A549 (cell line): ENCODE data around the gene ELOVL2. TPM values are rescaled to one million over a fixed set of nuclear protein-coding genes. Genes with fewer than 3 reads are reported as not detected.
A peak's percentile ranks its signal among the peaks of the same experiment; 100 is the strongest.

Experiments
- ATAC-seq, 2 experiments: fragments of 200-7000 bp in 1 of 2; fragments of >200 bp in 1 of 2; cut with Nextera tagmentation in 1 of 2; cut with Tn5 transposase in 1 of 2; 3 replicates each; pipeline versions ENCODE4 v1.8.0 to v1.9.1; 2018 to 2020; ENCODE audit warnings: mild to moderate bottlenecking in 1 of 2, moderate library complexity in 1 of 2
- CTCF ChIA-PET: fragments of 300-600 bp; sonication (Branson Sonifier 250); formaldehyde crosslinking; extraction: SDS; loops from one replicate; lab custom pipeline; 2021; ENCODE audit warnings: antibody characterized with exemption, inconsistent platforms; lab: Yijun Ruan, JAX
- POLR2A ChIA-PET: fragments of 350-600 bp; formaldehyde crosslinking; extraction: SDS; loops from one replicate; lab custom pipeline; 2021; ENCODE audit warnings: antibody characterized with exemption, inconsistent platforms; lab: Yijun Ruan, JAX
- DNase-seq, 2 experiments: peaks; one replicate each; pipeline versions ENCODE4 v3.0.0 to v3.0.0-alpha.2; 2011 to 2016; ENCODE audit warnings: low read depth in 1 of 2, low spot score in 1 of 2
- FAIRE-seq: peaks from 2 replicates; lab custom pipeline; 2011; peaks lifted over from hg19 to GRCh38; lab: Jason Lieb, UNC
- H3K27ac ChIP-seq, 2 experiments: fragments of >200 bp; sonication (Bioruptor Twin); formaldehyde crosslinking; 3 replicates each; pipeline ENCODE4 v1.5.1; 2016 to 2017
- H3K4me1 ChIP-seq: fragments of >200 bp; sonication (Bioruptor Twin); formaldehyde crosslinking; 3 replicates; pipeline ENCODE4 v1.6.1; 2016
- H3K4me2 ChIP-seq: fragments of >200 bp; sonication (Bioruptor Twin); formaldehyde crosslinking; 3 replicates; pipeline ENCODE4 v1.6.1; 2016
- H3K4me3 ChIP-seq: fragments of >200 bp; sonication (Bioruptor Twin); formaldehyde crosslinking; 3 replicates; pipeline ENCODE4 v1.5.1; 2016
- H3K9me3 ChIP-seq: fragments of >200 bp; sonication (Bioruptor Twin); formaldehyde crosslinking; 3 replicates; pipeline ENCODE4 v1.6.1; 2016
- CEBPB ChIP-seq, 2 experiments: fragments of >200 bp in 1 of 2; sonication (Bioruptor Twin) in 1 of 2; formaldehyde crosslinking in 1 of 2; IDR thresholded peaks; 2 replicates each; pipeline ENCODE4 v1.6.1; 2012 to 2016
- CHD2 ChIP-seq: fragments of 150-350 bp; IDR thresholded peaks from 2 replicates; pipeline ENCODE4 v1.6.1; 2014; ENCODE audit warnings: low read length; ENCODE audit not compliant: partially characterized antibody
- EHF ChIP-seq: fragments of 250-450 bp; sonication (Bioruptor Pico); IDR thresholded peaks from 2 replicates; pipeline ENCODE4 v1.5.0; 2020; ENCODE audit warnings: mild to moderate bottlenecking
- EHMT2 ChIP-seq: fragments of 200-600 bp; sonication (generic); IDR thresholded peaks from 2 replicates; pipeline ENCODE4 v1.6.1; 2016; ENCODE audit warnings: antibody characterized with exemption, low read depth, mild to moderate bottlenecking, moderate library complexity
- ESRRA ChIP-seq: fragments of 150-350 bp; IDR thresholded peaks from 2 replicates; pipeline ENCODE4 v1.6.1; 2014; ENCODE audit warnings: mild to moderate bottlenecking, low read length, borderline replicate concordance
- FOSB ChIP-seq: fragments of 250-450 bp; sonication (Bioruptor Pico); IDR thresholded peaks from 2 replicates; pipeline ENCODE4 v1.5.0; 2020; ENCODE audit warnings: mild to moderate bottlenecking, moderate library complexity
- FOSL2 ChIP-seq, 2 experiments: fragments of 450-650 bp in 1 of 2; fragments of >200 bp in 1 of 2; sonication (Bioruptor Twin) in 1 of 2; formaldehyde crosslinking; IDR thresholded peaks; 2 replicates each; pipeline versions ENCODE4 v1.5.0 to v1.6.1; 2016 to 2020; ENCODE audit warnings: mild to moderate bottlenecking in 1 of 2, moderate library complexity in 1 of 2
- HDAC2 ChIP-seq: fragments of 200-600 bp; sonication (generic); IDR thresholded peaks from 2 replicates; pipeline ENCODE4 v1.6.1; 2016
- HES2 ChIP-seq: fragments of >200 bp; sonication (Bioruptor Twin); formaldehyde crosslinking; IDR thresholded peaks from 2 replicates; pipeline ENCODE4 v1.6.1; 2016
- HMGXB4 ChIP-seq: fragments of 250-450 bp; sonication (Bioruptor Pico); IDR thresholded peaks from 2 replicates; pipeline ENCODE4 v1.5.0; 2021; ENCODE audit warnings: mild to moderate bottlenecking, moderate library complexity, borderline replicate concordance
- HOXB13 ChIP-seq: fragments of 250-450 bp; sonication (Bioruptor Pico); IDR thresholded peaks from 2 replicates; pipeline ENCODE4 v1.5.0; 2020; ENCODE audit warnings: low read depth, mild to moderate bottlenecking, moderate library complexity
- HOXB5 ChIP-seq: fragments of 250-450 bp; sonication (Bioruptor Pico); IDR thresholded peaks from 2 replicates; pipeline ENCODE4 v1.5.0; 2020; ENCODE audit warnings: mild to moderate bottlenecking, moderate library complexity
- JUN ChIP-seq, 2 experiments: fragments of >200 bp; sonication (Bioruptor Twin); formaldehyde crosslinking; IDR thresholded peaks; 2 replicates in 1 of 2; 3 replicates in 1 of 2; pipeline ENCODE4 v1.6.1; 2016 to 2017
- KDM1A ChIP-seq: fragments of 200-600 bp; sonication (generic); IDR thresholded peaks from 2 replicates; pipeline ENCODE4 v1.6.1; 2016; ENCODE audit warnings: low read depth, mild to moderate bottlenecking
- MAFK ChIP-seq: fragments of 450-650 bp; IDR thresholded peaks from 2 replicates; pipeline ENCODE4 v1.6.1; 2014; ENCODE audit not compliant: partially characterized antibody
- MAZ ChIP-seq: fragments of 150-350 bp; IDR thresholded peaks from 2 replicates; pipeline ENCODE4 v1.6.1; 2014; ENCODE audit warnings: antibody characterized with exemption, low read depth, low read length, borderline replicate concordance
- NPAS2 ChIP-seq: fragments of 250-450 bp; sonication (Bioruptor Pico); IDR thresholded peaks from 2 replicates; pipeline ENCODE4 v1.8.0; 2022; ENCODE audit warnings: mild to moderate bottlenecking, moderate library complexity, borderline replicate concordance
- NR3C1 ChIP-seq: fragments of >200 bp; sonication (Bioruptor Twin); formaldehyde crosslinking; IDR thresholded peaks from 3 replicates; pipeline ENCODE4 v1.6.1; 2017
- RARB ChIP-seq: fragments of 250-450 bp; sonication (Bioruptor Pico); IDR thresholded peaks from 2 replicates; pipeline ENCODE4 v1.8.0; 2021; ENCODE audit warnings: mild to moderate bottlenecking, moderate library complexity
- RNF2 ChIP-seq: fragments of 200-600 bp; sonication (generic); IDR thresholded peaks from 2 replicates; pipeline ENCODE4 v1.6.1; 2016; ENCODE audit warnings: low read depth, mild to moderate bottlenecking, antibody characterized with exemption, moderate library complexity, borderline replicate concordance
- SMC3 ChIP-seq: fragments of >200 bp; sonication (Bioruptor Twin); formaldehyde crosslinking; IDR thresholded peaks from 3 replicates; pipeline ENCODE4 v1.6.1; 2018; ENCODE audit warnings: inconsistent platforms
- TFCP2L1 ChIP-seq: fragments of 250-450 bp; sonication (Bioruptor Pico); IDR thresholded peaks from 2 replicates; pipeline ENCODE4 v1.5.0; 2021; ENCODE audit warnings: mild to moderate bottlenecking
- ZC3H11A ChIP-seq: fragments of 450-650 bp; IDR thresholded peaks from 2 replicates; pipeline ENCODE4 v1.6.1; 2014; ENCODE audit warnings: antibody characterized with exemption, mild to moderate bottlenecking
- ZFP36 ChIP-seq: fragments of 450-650 bp; IDR thresholded peaks from 2 replicates; pipeline ENCODE4 v1.6.1; 2014; ENCODE audit warnings: borderline replicate concordance; ENCODE audit not compliant: partially characterized antibody
- WGBS: methylation state at CpG from one replicate; pipeline ENCODE4 v1.1.6; 2017; ENCODE audit errors: missing lambda C conversion rate; 5-methylcytosine and 5-hydroxymethylcytosine counted together
- polyA plus RNA-seq, 4 experiments: library from polyadenylated mRNA; depleted of rRNA in 3 of 4; stranded (reverse); fragments of >200 nt; fragmentation: RNase III in 1 of 4; extraction: RNeasy Plus Mini Kit Qiagen cat#74134 plus additional on column Dnase treatment in 1 of 4; gene quantifications; 2 replicates in 3 of 4; 3 replicates in 1 of 4; pipeline ENCODE4 v1.2.3, GENCODE V29; 2011 to 2017

ELOVL2 gene
- polyA plus RNA-seq, 2 of the 4 experiments (the other 2 are of a cell fraction): 12.4 to 15.5 TPM

GRCh38 chr6:11056871-11057270 lies 12.8 kb upstream of the ELOVL2 start:
- TF ChIP-seq KDM1A (no peak), ZFP36 (no peak), MAZ (no peak), RNF2 (no peak), CHD2 (no peak), HMGXB4 (CRISPR knock-in tag) (no peak), FOSL2 (IDR thresholded peaks at IDR 0.05) (no peak), FOSL2 (CRISPR knock-in tag; IDR thresholded peaks at IDR 0.05) (no peak), FOSB (CRISPR knock-in tag) (no peak), ESRRA (no peak), ZC3H11A (no peak), EHMT2 (no peak), HOXB5 (CRISPR knock-in tag) (no peak), NPAS2 (no peak), NR3C1 (no peak), HES2 (no peak), MAFK (no peak), SMC3 (no peak), RARB (CRISPR knock-in tag) (no peak), JUN (IDR thresholded peaks at IDR 0.05) (no peak), EHF (CRISPR knock-in tag) (no peak)
- ChIA-PET CTCF (interaction anchor here (1.3 kb wide), 1 partner anchor 12 kb away, joined by 12 read pairs; no protein-coding TSS in a partner anchor), POLR2A (no interaction called here)
- no peak overlapping the region for H3K4me2 ChIP-seq
- no peak overlapping the region for H3K27ac ChIP-seq
- no peak overlapping the region for H3K4me3 ChIP-seq
- no peaks in the 10 kb centered on the region for H3K9me3 ChIP-seq
- no peak for ATAC-seq
- WGBS: 88% methylated on average over 1 of the region's 1 CpG
- H3K4me1 ChIP-seq: peaks cover 18% of the 10 kb centered on the region
- FAIRE-seq: no peak
- no peak for DNase-seq

GRCh38 chr6:11055127-11055627 lies 11.1 kb upstream of the ELOVL2 start:
- H3K4me1 ChIP-seq: peaks cover 18% of the 10 kb centered on the region
- H3K27ac ChIP-seq: no peak overlapping the region
- 11% methylated on average over 4 of the region's 4 CpGs for WGBS
- peak in 1 of 2 experiments; percentile 52 for DNase-seq
- H3K4me2 ChIP-seq: peak overlapping the region; percentile 49
- POLR2A ChIA-PET: no interaction called here
- H3K9me3 ChIP-seq: no peaks in the 10 kb centered on the region
- TF ChIP-seq CEBPB (IDR thresholded peaks at IDR 0.05) (peak in 1 of 2 experiments; percentile 32; a peak in 1 of 4 replicates), HDAC2 (no peak), HOXB13 (CRISPR knock-in tag) (no peak), EHMT2 (no peak), HOXB5 (CRISPR knock-in tag) (peak; percentile 79; the same call in 1 of the 2 replicates), FOSL2 (IDR thresholded peaks at IDR 0.05) (no peak), FOSL2 (CRISPR knock-in tag; IDR thresholded peaks at IDR 0.05) (0 out of 2 replicates have a peak, but pooled peaks have one; percentile 43), TFCP2L1 (no peak)
- TF ChIP-seq, all 56 proteins: peak for 3
- no peak overlapping the region for H3K4me3 ChIP-seq
- ATAC-seq (no peak), FAIRE-seq (no peak)
- CTCF ChIA-PET: interaction anchor here (0.6 to 1.4 kb wide), 3 partner anchors 10 to 1163 kb away, joined by 3 to 5 read pairs (median 3); no protein-coding TSS in a partner anchor
